ENCODE measurements around the gene ATXN2. TPM values are rescaled to one million over a fixed set of nuclear protein-coding genes. Genes with fewer than 3 reads are reported as not detected.

ATXN2 gene
- total RNA-seq, 1 experiment from 2014 or later: 56.3 TPM

DNA sequence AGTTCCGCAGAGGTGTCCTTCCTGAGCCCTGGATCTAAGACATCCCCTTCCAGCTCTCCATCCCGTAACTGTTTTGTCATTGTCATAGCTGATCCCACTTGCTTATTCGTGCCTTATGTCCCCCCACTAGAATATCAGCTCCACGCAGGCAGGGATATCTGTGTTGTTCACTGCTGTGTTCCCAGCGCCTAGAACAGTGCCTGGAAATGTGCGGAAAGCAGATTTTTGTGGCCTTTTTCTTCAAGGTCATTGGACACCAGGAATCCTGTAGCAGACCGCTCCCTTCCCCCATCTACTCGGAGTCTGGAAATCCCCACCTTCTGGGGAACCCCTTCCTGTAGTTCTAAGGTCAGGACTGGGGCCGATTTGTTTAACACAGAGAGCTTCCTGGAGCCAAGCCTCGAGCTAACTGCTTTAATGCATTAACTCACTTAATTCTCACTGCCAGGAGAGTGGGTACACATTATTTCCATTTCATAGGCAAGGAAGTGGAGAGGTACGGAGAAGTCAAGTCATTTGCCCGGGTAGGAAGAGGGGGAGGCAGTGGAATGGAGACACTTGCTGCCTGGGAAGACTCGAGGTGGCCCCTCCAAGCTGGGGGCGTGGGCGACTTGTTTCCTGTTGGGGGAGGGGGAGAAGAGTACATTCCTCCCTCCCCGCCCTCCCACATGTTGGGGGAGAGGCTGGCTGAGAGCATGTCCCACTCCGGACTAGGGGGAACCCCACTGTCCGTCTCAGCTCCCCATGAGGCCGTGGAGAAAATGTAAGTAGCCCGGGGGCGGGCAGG is 194.6 kb downstream of the ATXN2 start (continued):
- TF ChIP-seq, protein P1, sequence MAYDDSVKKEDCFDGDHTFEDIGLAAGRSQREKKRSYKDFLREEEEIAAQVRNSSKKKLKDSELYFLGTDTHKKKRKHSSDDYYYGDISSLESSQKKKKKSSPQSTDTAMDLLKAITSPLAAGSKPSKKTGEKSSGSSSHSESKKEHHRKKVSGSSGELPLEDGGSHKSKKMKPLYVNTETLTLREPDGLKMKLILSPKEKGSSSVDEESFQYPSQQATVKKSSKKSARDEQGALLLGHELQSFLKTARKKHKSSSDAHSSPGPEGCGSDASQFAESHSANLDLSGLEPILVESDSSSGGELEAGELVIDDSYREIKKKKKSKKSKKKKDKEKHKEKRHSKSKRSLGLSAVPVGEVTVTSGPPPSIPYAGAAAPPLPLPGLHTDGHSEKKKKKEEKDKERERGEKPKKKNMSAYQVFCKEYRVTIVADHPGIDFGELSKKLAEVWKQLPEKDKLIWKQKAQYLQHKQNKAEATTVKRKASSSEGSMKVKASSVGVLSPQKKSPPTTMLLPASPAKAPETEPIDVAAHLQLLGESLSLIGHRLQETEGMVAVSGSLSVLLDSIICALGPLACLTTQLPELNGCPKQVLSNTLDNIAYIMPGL (CRISPR knock-in tag; IDR thresholded peaks at IDR 0.05): no peak
- TF ChIP-seq, protein P2, sequence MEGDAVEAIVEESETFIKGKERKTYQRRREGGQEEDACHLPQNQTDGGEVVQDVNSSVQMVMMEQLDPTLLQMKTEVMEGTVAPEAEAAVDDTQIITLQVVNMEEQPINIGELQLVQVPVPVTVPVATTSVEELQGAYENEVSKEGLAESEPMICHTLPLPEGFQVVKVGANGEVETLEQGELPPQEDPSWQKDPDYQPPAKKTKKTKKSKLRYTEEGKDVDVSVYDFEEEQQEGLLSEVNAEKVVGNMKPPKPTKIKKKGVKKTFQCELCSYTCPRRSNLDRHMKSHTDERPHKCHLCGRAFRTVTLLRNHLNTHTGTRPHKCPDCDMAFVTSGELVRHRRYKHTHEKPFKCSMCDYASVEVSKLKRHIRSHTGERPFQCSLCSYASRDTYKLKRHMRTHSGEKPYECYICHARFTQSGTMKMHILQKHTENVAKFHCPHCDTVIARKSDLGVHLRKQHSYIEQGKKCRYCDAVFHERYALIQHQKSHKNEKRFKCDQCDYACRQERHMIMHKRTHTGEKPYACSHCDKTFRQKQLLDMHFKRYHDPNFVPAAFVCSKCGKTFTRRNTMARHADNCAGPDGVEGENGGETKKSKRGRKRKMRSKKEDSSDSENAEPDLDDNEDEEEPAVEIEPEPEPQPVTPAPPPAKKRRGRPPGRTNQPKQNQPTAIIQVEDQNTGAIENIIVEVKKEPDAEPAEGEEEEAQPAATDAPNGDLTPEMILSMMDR (IDR thresholded peaks at IDR 0.05): no peak; the same call in 1 of the 2 replicates
- TF ChIP-seq ZNF232 (CRISPR knock-in tag; IDR thresholded peaks at IDR 0.05) (no peak), ZNF138 (CRISPR knock-in tag; conservative IDR thresholded peaks at IDR 0.05) (no peak), FOXK1 (CRISPR knock-in tag; IDR thresholded peaks at IDR 0.05) (no peak), JUN (CRISPR knock-in tag; IDR thresholded peaks at IDR 0.05) (no peak), KAT7 (CRISPR knock-in tag; IDR thresholded peaks at IDR 0.05; ENCODE audit: borderline replicate concordance) (0 out of 2 replicates have a peak, but pooled peaks have one; percentile 38), ATF1 (CRISPR knock-in tag; IDR thresholded peaks at IDR 0.05) (no peak), ZNF219 (CRISPR knock-in tag; IDR thresholded peaks at IDR 0.05; ENCODE audit: borderline replicate concordance) (no peak), EMX1 (CRISPR knock-in tag; IDR thresholded peaks at IDR 0.05) (no peak), ZNF416 (CRISPR knock-in tag; IDR thresholded peaks at IDR 0.05) (no peak)
- TF ChIP-seq, protein P3, sequence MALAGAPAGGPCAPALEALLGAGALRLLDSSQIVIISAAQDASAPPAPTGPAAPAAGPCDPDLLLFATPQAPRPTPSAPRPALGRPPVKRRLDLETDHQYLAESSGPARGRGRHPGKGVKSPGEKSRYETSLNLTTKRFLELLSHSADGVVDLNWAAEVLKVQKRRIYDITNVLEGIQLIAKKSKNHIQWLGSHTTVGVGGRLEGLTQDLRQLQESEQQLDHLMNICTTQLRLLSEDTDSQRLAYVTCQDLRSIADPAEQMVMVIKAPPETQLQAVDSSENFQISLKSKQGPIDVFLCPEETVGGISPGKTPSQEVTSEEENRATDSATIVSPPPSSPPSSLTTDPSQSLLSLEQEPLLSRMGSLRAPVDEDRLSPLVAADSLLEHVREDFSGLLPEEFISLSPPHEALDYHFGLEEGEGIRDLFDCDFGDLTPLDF (CRISPR knock-in tag; IDR thresholded peaks at IDR 0.05): no peak
- TF ChIP-seq, protein P4, sequence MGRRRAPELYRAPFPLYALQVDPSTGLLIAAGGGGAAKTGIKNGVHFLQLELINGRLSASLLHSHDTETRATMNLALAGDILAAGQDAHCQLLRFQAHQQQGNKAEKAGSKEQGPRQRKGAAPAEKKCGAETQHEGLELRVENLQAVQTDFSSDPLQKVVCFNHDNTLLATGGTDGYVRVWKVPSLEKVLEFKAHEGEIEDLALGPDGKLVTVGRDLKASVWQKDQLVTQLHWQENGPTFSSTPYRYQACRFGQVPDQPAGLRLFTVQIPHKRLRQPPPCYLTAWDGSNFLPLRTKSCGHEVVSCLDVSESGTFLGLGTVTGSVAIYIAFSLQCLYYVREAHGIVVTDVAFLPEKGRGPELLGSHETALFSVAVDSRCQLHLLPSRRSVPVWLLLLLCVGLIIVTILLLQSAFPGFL (CRISPR knock-in tag; IDR thresholded peaks at IDR 0.05; ENCODE audit: borderline replicate concordance): no peak
- TF ChIP-seq, protein P5, sequence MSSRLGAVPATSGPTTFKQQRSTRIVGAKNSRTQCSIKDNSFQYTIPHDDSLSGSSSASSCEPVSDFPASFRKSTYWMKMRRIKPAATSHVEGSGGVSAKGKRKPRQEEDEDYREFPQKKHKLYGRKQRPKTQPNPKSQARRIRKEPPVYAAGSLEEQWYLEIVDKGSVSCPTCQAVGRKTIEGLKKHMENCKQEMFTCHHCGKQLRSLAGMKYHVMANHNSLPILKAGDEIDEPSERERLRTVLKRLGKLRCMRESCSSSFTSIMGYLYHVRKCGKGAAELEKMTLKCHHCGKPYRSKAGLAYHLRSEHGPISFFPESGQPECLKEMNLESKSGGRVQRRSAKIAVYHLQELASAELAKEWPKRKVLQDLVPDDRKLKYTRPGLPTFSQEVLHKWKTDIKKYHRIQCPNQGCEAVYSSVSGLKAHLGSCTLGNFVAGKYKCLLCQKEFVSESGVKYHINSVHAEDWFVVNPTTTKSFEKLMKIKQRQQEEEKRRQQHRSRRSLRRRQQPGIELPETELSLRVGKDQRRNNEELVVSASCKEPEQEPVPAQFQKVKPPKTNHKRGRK (CRISPR knock-in tag; IDR thresholded peaks at IDR 0.05; ENCODE audit: borderline replicate concordance): no peak
- TF ChIP-seq, protein P6, sequence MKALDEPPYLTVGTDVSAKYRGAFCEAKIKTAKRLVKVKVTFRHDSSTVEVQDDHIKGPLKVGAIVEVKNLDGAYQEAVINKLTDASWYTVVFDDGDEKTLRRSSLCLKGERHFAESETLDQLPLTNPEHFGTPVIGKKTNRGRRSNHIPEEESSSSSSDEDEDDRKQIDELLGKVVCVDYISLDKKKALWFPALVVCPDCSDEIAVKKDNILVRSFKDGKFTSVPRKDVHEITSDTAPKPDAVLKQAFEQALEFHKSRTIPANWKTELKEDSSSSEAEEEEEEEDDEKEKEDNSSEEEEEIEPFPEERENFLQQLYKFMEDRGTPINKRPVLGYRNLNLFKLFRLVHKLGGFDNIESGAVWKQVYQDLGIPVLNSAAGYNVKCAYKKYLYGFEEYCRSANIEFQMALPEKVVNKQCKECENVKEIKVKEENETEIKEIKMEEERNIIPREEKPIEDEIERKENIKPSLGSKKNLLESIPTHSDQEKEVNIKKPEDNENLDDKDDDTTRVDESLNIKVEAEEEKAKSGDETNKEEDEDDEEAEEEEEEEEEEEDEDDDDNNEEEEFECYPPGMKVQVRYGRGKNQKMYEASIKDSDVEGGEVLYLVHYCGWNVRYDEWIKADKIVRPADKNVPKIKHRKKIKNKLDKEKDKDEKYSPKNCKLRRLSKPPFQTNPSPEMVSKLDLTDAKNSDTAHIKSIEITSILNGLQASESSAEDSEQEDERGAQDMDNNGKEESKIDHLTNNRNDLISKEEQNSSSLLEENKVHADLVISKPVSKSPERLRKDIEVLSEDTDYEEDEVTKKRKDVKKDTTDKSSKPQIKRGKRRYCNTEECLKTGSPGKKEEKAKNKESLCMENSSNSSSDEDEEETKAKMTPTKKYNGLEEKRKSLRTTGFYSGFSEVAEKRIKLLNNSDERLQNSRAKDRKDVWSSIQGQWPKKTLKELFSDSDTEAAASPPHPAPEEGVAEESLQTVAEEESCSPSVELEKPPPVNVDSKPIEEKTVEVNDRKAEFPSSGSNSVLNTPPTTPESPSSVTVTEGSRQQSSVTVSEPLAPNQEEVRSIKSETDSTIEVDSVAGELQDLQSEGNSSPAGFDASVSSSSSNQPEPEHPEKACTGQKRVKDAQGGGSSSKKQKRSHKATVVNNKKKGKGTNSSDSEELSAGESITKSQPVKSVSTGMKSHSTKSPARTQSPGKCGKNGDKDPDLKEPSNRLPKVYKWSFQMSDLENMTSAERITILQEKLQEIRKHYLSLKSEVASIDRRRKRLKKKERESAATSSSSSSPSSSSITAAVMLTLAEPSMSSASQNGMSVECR (CRISPR knock-in tag; IDR thresholded peaks at IDR 0.05; ENCODE audit: borderline replicate concordance): no peak
- TF ChIP-seq, protein P7, sequence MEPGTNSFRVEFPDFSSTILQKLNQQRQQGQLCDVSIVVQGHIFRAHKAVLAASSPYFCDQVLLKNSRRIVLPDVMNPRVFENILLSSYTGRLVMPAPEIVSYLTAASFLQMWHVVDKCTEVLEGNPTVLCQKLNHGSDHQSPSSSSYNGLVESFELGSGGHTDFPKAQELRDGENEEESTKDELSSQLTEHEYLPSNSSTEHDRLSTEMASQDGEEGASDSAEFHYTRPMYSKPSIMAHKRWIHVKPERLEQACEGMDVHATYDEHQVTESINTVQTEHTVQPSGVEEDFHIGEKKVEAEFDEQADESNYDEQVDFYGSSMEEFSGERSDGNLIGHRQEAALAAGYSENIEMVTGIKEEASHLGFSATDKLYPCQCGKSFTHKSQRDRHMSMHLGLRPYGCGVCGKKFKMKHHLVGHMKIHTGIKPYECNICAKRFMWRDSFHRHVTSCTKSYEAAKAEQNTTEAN (CRISPR knock-in tag; IDR thresholded peaks at IDR 0.05): 0 out of 2 replicates have a peak, but pooled peaks have one; percentile 17
- TF ChIP-seq, protein P8, sequence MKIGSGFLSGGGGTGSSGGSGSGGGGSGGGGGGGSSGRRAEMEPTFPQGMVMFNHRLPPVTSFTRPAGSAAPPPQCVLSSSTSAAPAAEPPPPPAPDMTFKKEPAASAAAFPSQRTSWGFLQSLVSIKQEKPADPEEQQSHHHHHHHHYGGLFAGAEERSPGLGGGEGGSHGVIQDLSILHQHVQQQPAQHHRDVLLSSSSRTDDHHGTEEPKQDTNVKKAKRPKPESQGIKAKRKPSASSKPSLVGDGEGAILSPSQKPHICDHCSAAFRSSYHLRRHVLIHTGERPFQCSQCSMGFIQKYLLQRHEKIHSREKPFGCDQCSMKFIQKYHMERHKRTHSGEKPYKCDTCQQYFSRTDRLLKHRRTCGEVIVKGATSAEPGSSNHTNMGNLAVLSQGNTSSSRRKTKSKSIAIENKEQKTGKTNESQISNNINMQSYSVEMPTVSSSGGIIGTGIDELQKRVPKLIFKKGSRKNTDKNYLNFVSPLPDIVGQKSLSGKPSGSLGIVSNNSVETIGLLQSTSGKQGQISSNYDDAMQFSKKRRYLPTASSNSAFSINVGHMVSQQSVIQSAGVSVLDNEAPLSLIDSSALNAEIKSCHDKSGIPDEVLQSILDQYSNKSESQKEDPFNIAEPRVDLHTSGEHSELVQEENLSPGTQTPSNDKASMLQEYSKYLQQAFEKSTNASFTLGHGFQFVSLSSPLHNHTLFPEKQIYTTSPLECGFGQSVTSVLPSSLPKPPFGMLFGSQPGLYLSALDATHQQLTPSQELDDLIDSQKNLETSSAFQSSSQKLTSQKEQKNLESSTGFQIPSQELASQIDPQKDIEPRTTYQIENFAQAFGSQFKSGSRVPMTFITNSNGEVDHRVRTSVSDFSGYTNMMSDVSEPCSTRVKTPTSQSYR (CRISPR knock-in tag; IDR thresholded peaks at IDR 0.05): peak; percentile 85; the same call in 1 of the 2 replicates
- TF ChIP-seq, protein P9, sequence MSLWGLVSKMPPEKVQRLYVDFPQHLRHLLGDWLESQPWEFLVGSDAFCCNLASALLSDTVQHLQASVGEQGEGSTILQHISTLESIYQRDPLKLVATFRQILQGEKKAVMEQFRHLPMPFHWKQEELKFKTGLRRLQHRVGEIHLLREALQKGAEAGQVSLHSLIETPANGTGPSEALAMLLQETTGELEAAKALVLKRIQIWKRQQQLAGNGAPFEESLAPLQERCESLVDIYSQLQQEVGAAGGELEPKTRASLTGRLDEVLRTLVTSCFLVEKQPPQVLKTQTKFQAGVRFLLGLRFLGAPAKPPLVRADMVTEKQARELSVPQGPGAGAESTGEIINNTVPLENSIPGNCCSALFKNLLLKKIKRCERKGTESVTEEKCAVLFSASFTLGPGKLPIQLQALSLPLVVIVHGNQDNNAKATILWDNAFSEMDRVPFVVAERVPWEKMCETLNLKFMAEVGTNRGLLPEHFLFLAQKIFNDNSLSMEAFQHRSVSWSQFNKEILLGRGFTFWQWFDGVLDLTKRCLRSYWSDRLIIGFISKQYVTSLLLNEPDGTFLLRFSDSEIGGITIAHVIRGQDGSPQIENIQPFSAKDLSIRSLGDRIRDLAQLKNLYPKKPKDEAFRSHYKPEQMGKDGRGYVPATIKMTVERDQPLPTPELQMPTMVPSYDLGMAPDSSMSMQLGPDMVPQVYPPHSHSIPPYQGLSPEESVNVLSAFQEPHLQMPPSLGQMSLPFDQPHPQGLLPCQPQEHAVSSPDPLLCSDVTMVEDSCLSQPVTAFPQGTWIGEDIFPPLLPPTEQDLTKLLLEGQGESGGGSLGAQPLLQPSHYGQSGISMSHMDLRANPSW (CRISPR knock-in tag; conservative IDR thresholded peaks at IDR 0.05; ENCODE audit: low read depth): no peak

Data from WTC11 (cell line).